GM19193 (cell line): ENCODE measurements around the gene ALX4.

Source experiments
- POLR2A ChIP-seq: IDR thresholded peaks from 4 replicates; pipeline ENCODE4 v1.6.1; 2011; ENCODE audit not compliant: insufficient read depth, insufficient read length; ENCODE audit errors: extremely low read depth

The ALX4 gene

GRCh38 chr11:44219830-44220796, 89.8 kb downstream of the ALX4 start:
- no peak for TF ChIP-seq POLR2A

GRCh38 chr11:44217432-44217831, 92.5 kb downstream of the ALX4 start:
- TF ChIP-seq POLR2A: no peak

GRCh38 chr11:44213148-44213547, 96.8 kb downstream of the ALX4 start:
- TF ChIP-seq POLR2A: no peak

- no peak for TF ChIP-seq POLR2A
Measured at GRCh38 chr11:44212128-44212527, 97.8 kb downstream of the ALX4 start.
